Neural cell (in vitro differentiated cells): ENCODE data around the gene RING1.

Experiments used
- CTCF ChIP-seq: fragments of 450-650 bp; IDR thresholded peaks from 2 replicates; pipeline ENCODE4 v1.5.1; 2014; ENCODE audit warnings: antibody characterized with exemption, mild to moderate bottlenecking, moderate library complexity; ENCODE audit not compliant: poor library complexity, severe bottlenecking
- EZH2 ChIP-seq: fragments of 200-600, 300-800 bp; shearing (Covaris generic), sonication (generic); IDR thresholded peaks from 2 replicates; pipeline ENCODE4 v1.6.1; 2014; ENCODE audit warnings: antibody characterized with exemption, low read length, borderline replicate concordance, mild to moderate bottlenecking; ENCODE audit not compliant: insufficient read depth, poor library complexity, severe bottlenecking
- POLR2AphosphoS5 ChIP-seq: IDR thresholded peaks from 2 replicates; pipeline ENCODE4 v1.6.1; 2012
- RAD21 ChIP-seq: fragments of 450-650 bp; conservative IDR thresholded peaks from 2 replicates; pipeline ENCODE4 v1.6.1; 2014; ENCODE audit warnings: antibody characterized with exemption, mild to moderate bottlenecking, moderate library complexity
- SMC3 ChIP-seq: fragments of 450-650 bp; conservative IDR thresholded peaks from 2 replicates; pipeline ENCODE4 v1.6.1; 2014; ENCODE audit warnings: antibody characterized with exemption, mild to moderate bottlenecking, moderate library complexity; ENCODE audit not compliant: poor library complexity
- TAF1 ChIP-seq: IDR thresholded peaks from 2 replicates; pipeline ENCODE4 v1.6.1; 2012; ENCODE audit warnings: low read depth
- TF ChIP-seq, protein P1 (sequence below): IDR thresholded peaks from 2 replicates; pipeline ENCODE4 v1.6.1; 2012; ENCODE audit warnings: borderline replicate concordance

GRCh38 chr6:33198853-33199436 lies 9.4 kb upstream of the RING1 start:
- TF ChIP-seq CTCF (no peak), EZH2 (no peak), RAD21 (no peak), TAF1 (no peak), POLR2AphosphoS5 (no peak), SMC3 (no peak)
- TF ChIP-seq, protein P1, sequence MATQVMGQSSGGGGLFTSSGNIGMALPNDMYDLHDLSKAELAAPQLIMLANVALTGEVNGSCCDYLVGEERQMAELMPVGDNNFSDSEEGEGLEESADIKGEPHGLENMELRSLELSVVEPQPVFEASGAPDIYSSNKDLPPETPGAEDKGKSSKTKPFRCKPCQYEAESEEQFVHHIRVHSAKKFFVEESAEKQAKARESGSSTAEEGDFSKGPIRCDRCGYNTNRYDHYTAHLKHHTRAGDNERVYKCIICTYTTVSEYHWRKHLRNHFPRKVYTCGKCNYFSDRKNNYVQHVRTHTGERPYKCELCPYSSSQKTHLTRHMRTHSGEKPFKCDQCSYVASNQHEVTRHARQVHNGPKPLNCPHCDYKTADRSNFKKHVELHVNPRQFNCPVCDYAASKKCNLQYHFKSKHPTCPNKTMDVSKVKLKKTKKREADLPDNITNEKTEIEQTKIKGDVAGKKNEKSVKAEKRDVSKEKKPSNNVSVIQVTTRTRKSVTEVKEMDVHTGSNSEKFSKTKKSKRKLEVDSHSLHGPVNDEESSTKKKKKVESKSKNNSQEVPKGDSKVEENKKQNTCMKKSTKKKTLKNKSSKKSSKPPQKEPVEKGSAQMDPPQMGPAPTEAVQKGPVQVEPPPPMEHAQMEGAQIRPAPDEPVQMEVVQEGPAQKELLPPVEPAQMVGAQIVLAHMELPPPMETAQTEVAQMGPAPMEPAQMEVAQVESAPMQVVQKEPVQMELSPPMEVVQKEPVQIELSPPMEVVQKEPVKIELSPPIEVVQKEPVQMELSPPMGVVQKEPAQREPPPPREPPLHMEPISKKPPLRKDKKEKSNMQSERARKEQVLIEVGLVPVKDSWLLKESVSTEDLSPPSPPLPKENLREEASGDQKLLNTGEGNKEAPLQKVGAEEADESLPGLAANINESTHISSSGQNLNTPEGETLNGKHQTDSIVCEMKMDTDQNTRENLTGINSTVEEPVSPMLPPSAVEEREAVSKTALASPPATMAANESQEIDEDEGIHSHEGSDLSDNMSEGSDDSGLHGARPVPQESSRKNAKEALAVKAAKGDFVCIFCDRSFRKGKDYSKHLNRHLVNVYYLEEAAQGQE, result no peak
